GM19438 (cell line): Measurements from ENCODE around the gene MIEF2.
"Not testable (repeated sequence)": the region's sequence is repeated elsewhere in the genome, so short reads cannot be mapped to it uniquely, and the experiment has no call there.

Source experiments
- ATAC-seq: cut with Tn5 transposase; IDR thresholded peaks from one replicate; pipeline ENCODE4 v1.9.1; 2021; ENCODE audit warnings: low read depth; ENCODE audit not compliant: unreplicated experiment

Gene MIEF2

DNA sequence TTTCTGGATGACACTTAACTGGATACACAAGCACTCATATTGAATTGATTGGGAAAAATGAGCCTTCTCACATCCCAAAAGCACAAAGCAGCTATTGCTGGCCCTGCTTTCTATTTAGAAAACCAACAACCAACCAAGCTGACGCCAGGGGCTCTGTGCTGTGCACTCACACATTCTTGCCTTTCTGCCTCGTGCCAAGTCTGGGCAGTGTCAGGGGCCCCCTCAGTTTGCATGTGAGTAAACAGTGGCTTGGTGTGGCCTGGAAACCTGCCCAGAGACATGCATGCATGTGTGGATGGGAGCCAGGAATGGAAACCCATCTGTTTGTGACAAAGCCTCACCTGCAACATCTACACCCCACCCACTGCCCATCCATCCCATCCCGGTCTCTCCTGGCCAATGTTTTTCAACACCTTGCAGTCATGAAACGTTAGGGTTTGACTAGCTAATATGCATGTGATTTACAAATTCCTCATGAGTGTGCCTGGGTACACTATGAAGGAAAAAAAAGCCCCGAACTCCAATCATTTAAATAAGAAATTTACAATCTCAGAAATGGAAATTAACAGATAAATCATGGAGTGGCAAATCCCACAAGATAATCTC is 20.4 kb downstream of the MIEF2 start:
- no peak for ATAC-seq

DNA sequence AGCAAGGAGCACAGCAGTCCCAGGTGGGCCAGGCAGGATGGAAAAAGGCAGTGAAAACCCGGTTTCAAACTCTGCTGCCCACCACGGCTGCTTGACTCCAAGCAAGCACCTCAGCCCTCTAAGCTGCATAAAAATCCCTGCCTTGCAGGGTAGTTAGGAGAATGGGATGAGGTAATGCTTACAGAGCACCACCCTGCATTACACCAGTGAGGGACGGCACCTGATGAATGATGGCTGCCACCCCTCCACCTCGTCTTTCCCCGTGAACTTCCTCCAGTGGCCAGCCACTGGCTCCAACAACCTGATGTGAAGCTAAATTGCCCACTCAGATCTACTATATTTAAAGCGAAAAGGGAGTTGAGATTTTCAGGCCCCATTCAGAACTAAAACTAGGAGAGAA is 21.3 kb downstream of the MIEF2 start:
- ATAC-seq: no peak

DNA sequence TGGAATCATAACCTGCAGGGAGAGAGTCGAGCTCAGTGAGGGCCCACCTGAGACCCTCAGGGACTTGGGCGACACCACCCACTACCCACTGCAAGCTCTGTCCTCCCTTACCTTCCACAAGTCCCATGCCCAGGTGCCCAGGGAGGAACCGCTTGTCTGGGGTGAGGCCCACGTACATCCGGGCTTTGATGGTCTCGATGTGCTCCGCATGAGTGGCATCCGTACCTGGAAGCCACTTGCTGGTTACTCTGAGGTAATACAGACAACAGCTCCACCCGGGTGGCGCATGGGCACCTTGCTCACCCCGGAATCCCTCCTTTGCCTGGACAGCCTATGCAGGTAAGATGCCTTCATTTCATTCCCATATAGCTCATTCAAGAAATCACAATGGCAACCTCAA is 24.8 kb downstream of the MIEF2 start:
- ATAC-seq: no peak

DNA sequence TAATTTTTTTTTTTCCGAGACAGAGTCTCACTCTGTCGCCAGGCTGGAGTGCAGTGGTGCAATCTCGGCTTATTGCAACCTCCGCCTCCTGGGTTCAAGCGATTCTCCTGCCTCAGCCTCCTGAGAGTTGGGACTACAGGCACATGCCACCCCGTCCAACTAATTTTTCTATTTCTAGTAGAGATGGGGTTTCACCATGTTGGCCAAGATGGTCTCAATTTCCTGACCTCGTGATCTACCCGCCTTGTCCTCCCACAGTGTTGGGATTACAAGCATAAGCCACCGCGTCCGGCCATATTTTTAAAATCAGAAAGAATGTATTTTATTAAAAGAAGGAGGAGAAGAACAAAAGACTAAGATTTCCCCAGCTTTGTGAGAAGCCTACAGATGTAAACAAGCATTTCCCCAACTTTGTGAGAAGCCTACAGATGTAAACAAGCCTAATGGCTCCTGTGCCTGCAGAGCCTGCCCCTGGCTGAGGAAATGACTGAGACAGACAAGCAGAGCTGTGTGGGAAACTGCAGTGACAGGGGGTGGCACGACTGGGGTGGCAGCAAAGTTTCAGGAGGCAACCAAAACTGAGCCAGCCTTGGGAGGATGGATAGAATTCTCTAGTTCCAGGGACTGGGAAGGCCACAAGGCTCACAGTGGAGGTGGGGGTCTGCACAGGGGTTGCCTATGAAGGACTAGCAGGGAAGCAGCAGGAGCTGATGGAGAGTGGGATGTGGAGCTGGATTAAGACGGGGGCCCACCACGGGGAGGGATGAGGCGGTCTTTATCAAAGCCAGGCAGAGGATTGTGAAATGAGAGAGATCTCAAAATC is 31.5 kb downstream of the MIEF2 start:
- ATAC-seq: no peak

DNA sequence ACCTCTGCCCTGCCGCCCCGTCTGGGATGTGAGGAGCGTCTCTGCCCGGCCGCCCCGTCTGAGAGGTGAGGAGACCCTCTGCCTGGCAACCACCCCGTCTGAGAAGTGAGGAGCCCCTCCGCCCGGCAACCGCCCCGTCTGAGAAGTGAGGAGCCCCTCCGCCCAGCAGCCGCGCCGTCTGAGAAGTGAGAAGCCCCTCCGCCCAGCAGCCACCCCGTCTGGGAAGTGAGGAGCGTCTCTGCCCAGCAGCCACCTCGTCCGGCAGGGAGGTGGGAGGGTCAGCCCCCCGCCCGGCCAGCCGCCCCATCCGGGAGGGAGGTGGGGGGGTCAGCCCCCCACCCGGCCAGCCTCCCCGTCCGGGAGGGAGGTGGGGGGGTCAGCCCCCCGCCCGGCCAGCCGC is 37.6 kb downstream of the MIEF2 start:
- not testable (repeated sequence) for ATAC-seq

DNA sequence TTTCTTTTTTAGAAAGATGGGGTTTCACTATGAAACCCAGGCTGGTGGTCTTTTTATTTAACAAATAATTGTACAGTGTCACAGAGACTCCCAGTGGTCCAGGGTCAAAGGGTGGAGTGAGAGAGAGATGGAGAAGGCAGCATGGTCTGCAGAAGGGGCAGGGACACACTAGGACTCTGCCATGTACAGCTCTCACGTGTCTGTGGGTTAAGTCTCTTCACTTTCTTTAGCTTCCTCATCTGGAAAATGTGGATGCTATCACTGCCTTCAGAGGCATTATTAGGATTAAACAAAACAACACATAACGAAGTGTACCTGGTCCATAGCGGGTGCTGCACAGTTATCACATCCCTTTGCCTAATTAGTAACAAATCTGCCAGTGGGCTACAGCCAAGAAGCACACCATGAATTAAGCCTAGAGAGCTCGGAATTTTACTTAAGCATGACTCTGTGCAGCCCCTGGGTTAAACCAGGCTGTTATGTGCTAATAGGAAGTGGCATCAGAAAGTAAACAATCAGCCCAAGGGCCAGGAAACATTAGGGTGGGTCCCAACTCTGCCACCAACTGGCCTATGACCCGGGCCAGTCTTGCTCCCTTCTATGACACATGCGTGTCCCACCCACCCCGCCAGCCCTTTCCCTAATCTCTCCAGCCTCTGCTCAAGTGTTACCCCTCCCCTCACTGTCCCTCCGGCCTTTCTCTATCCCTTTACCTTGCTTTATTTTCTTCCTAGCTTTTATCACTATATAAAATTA is 40.4 kb downstream of the MIEF2 start:
- ATAC-seq: no peak

DNA sequence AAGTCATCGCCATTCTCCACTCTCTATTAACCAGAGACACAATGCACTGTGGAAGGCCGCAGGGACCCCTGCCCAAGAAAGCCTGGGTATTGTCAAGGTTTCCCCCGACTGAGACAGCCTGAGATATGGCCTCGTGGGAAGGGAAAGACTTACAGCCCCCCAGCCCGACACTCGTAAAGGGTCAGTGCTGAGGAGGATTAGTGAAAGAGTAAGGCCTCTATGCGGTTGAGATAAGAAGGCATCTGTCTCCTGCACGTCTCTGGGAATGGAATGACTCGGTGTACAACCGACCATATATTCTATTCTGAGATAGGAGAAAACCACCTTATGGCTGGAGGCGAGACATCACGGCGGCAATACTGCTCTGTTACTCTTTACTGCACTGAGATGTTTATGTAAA is 42.7 kb downstream of the MIEF2 start:
- ATAC-seq: not testable (repeated sequence)

DNA sequence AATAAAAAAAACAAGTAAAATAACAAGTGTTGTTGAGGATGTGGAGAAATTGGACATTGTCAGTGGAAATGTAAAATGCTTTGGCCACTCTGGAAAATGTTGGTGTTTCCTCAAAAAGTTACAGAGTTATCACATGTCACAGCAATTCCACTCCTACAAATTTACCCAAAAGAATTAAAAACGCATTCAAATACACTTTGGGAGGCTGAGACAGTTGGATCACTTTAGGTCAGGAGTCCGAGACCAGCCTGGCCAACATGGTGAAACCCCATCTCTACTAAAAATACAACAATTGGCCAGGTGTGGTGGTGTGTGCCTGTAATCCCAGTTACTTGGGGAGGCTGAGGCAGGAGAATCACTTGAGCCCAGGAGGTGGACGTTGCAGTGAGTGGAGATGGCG is 48.7 kb downstream of the MIEF2 start:
- ATAC-seq: no peak

DNA sequence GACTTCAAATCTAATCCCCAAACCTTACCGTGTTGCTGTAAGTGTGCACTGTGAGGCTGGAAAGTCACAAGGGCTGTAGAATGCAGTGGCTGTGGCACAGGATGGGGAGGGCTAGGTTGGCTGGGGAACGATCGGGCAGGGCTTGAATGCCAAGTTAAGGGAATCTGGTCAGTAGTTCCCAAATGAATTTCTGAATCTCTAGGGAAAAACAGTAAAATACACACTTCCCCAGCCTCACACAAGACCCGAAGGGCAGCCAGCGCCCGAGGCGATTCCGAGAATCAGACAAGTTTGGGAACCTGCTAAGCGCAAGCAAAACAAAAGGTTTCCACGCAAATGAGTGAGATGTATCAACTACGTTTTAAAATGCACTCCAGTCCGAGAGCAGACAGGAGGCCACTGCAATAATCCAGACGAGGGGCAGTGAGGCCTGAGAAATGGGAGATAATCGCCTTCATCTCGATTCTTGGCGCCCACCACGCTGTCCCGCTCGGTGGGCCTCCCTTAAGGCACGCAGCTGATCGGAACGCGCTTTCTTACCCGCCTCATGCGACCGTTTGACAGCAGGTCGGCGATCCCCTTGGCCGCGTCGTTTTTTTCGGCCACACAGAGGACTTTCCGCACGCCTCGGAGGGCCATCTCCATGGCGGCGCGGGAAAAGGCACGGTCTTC is 53.7 kb downstream of the MIEF2 start:
- peak; percentile 3 for ATAC-seq

DNA sequence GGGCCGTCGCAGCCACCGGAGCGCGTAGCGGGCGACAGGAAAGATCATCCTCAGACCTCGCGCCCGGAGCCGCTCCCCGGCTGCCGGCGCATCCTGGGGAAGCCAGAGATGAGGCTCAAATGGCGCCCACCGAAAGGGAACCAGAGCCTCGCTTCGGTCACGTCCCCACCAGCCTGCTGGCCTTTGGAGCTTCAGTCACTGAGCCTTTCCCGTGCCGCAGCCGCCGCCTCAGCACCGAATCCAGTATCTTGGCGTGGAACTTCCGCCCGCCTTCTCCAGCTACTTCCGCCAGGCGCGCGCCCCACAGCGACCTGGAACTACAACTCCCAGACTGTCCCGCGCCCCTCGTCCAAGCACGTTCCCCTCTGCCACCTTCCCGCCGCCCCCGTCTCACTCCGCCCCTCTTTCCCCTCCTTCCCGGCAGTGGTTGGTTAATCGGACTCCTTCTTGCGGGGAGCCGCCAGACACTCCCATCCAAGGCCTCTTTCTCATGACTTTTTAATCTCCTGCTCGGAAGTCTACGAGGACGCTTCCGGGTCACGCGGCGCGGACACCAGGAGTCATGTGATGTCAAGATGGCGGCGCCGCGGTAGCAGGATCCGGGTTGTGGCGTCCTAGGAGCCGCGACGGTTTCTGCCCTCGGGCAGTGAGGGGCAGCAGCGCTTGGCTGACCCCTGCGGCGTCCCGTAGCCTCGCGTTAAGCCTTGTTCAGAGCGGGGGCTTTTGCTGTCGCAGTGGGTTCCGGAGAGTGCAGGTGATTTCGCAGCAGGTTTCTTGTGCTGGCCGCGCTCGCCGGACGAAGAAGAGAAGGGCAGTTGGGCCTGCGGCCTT is 54.5 kb downstream of the MIEF2 start, which contains the start of the genes SMCR8 and TOP3A:
Gene SMCR8 (plus strand): TSS at position 563 of the 831 bp plus-strand sequence. CDS start 497 bp downstream, outside the sequence.
Gene TOP3A (minus strand): TSS at position 264 of the 831 bp plus-strand sequence. CDS start 216 bp downstream, at position 48.
- peak; percentile 86 for ATAC-seq

DNA sequence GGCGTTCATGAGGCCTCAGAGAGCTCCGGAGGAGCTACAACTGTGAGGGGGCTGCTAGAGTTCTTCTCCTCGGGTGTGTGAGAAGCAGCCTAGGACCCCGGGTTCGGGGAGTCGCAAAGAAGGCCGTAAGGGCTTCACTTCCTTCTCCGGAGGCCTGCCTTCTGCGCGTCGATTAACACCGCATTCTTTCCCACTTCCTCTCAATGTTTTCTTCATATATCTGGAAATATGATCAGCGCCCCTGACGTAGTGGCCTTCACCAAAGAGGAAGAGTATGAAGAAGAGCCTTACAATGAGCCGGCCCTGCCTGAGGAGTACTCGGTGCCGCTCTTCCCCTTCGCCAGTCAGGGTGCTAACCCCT is 55.1 kb downstream of the MIEF2 start:
- no peak for ATAC-seq

DNA sequence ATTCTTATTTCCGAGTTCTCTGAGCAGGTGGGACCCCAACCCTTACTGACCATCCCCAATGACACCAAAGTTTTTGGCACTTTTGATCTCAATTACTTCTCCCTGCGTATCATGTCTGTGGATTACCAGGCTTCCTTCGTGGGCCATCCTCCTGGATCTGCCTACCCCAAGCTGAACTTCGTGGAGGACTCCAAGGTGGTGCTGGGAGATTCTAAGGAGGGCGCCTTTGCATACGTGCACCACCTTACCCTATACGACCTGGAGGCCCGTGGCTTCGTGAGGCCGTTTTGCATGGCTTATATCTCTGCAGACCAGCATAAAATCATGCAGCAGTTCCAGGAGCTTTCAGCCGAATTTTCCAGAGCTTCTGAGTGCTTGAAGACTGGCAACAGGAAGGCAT is 55.5 kb downstream of the MIEF2 start:
- no peak for ATAC-seq
